ENCODE measurements around the gene LRRC14B.

GRCh38 chr5:147751-148150 is 43.5 kb upstream of the LRRC14B start:
- no peak for TF ChIP-seq EP300 (IDR thresholded peaks at IDR 0.05)
- no peak for TF ChIP-seq CTCF (IDR thresholded peaks at IDR 0.05)
- no peak for TF ChIP-seq POLR2A (IDR thresholded peaks at IDR 0.05)
